Lower lobe of right lung (tissue), 2 donors: ENCODE data around the gene NUAK1. TPM values are rescaled to one million over a fixed set of nuclear protein-coding genes. Genes with fewer than 3 reads are reported as not detected.

ENCODE experiments used
- ATAC-seq, 2 donors: fragments of 200-7000 bp; cut with Tn5 transposase; one replicate each; pipeline ENCODE4 v1.9.1; 2020 to 2022; ENCODE audit warnings: mild to moderate bottlenecking in 2 of 2, moderate library complexity in 2 of 2
- DNase-seq: peaks from one replicate; pipeline ENCODE4 v3.0.0-alpha.2; 2020
- H3K27ac ChIP-seq: fragments of 200-600 bp; one replicate; pipeline ENCODE4 v1.8.0; 2022
- H3K27me3 ChIP-seq: fragments of 200-600 bp; one replicate; pipeline ENCODE4 v1.8.0; 2022; ENCODE audit warnings: low read depth
- H3K36me3 ChIP-seq: fragments of 200-600 bp; one replicate; pipeline ENCODE4 v1.8.0; 2022; ENCODE audit warnings: mild to moderate bottlenecking
- H3K4me1 ChIP-seq: fragments of 200-600 bp; one replicate; pipeline ENCODE4 v1.8.0; 2022
- H3K4me3 ChIP-seq: fragments of 200-600 bp; one replicate; pipeline ENCODE4 v1.8.0; 2022; ENCODE audit warnings: mild to moderate bottlenecking
- H3K9me3 ChIP-seq: fragments of 200-600 bp; one replicate; pipeline ENCODE4 v1.8.0; 2022
- intact Hi-C: fragments of 100-400 bp; cut with DNase I; formaldehyde crosslinking; loops from one replicate; pipeline ENCODE4 v1.11.0; 2022
- total RNA-seq: library from RNA; stranded (reverse); fragmentation: NEBNext Ultra II Directional; extraction: Animal tissue kit (Norgen Biotek cat#: 25700); gene quantifications from one replicate; pipeline ENCODE4 v1.2.1, GENCODE V29; 2021
- TF ChIP-seq, protein P1 (sequence below): fragments of 200-600 bp; IDR thresholded peaks from one replicate; pipeline ENCODE4 v1.8.0; 2022; ENCODE audit warnings: antibody characterized with exemption, mild to moderate bottlenecking
- donor health status: DM: no; HTN: yes; CAD: no; lungs with severe emphysema.

The NUAK1 gene
- total RNA-seq, 1 donor from 2014 or later, result 17.5 TPM

DNA sequence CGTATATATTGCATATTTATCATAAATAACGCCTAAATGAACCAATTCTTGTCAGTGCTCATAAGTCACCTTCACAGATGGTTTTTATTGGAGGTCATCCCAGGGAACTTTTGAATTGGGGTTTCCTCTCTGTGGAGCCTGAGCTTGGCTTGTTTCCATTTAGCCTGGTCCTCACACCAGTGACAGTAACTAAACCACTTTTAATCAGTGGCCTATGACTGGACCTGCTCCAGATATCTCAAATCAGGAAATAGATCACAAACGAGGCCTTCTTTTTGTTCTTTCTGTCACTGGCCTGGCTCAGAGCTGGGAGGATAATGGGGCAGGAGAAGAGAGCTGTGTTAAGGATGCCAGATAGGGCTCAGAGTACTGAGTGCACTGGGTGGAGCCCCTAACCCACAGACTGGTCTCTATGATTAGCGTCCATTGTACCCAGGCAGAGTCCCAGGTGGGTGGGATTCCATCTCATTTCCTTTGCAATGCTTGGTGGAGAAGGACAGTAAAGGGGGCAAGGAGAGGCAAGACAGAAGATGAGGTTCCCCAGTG, 92.4 kb downstream of the NUAK1 start:
- intact Hi-C loops, result no loop called here
- TF ChIP-seq, protein P1, sequence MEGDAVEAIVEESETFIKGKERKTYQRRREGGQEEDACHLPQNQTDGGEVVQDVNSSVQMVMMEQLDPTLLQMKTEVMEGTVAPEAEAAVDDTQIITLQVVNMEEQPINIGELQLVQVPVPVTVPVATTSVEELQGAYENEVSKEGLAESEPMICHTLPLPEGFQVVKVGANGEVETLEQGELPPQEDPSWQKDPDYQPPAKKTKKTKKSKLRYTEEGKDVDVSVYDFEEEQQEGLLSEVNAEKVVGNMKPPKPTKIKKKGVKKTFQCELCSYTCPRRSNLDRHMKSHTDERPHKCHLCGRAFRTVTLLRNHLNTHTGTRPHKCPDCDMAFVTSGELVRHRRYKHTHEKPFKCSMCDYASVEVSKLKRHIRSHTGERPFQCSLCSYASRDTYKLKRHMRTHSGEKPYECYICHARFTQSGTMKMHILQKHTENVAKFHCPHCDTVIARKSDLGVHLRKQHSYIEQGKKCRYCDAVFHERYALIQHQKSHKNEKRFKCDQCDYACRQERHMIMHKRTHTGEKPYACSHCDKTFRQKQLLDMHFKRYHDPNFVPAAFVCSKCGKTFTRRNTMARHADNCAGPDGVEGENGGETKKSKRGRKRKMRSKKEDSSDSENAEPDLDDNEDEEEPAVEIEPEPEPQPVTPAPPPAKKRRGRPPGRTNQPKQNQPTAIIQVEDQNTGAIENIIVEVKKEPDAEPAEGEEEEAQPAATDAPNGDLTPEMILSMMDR, result no peak
- ATAC-seq (no peak), DNase-seq (no peak)
- Histone ChIP-seq H3K36me3 (no peaks in the 10 kb centered on the region), H3K27ac (no peak overlapping the region), H3K4me1 (no peaks in the 10 kb centered on the region), H3K4me3 (no peak overlapping the region), H3K27me3 (no peaks in the 10 kb centered on the region), H3K9me3 (no peaks in the 10 kb centered on the region)

DNA sequence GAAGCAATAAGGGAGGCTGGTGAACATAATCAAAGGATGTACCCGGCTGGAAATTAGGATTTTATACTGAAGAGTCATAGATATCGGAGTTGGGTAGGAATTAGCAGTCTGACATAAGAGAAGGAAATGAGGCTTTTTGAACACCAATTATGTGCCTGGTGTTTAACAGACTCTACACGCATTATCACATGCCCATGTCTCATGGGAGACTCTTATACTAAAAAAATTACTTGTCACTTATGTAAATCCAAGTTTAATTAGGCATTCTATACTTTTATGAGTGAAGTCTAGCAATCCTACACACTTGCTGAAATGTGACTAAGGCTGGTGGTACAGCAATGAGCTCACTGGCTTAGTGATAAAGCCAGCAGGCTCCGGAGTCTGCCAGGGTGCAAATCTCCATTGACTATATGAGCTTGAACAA, 93.5 kb downstream of the NUAK1 start:
- ATAC-seq (no peak), DNase-seq (no peak)
- Histone ChIP-seq H3K27ac (no peak overlapping the region), H3K27me3 (no peaks in the 10 kb centered on the region), H3K9me3 (no peaks in the 10 kb centered on the region), H3K4me1 (no peaks in the 10 kb centered on the region), H3K4me3 (no peak overlapping the region), H3K36me3 (no peaks in the 10 kb centered on the region)
- TF ChIP-seq, protein P1, result no peak
- intact Hi-C loops, result no loop called here

DNA sequence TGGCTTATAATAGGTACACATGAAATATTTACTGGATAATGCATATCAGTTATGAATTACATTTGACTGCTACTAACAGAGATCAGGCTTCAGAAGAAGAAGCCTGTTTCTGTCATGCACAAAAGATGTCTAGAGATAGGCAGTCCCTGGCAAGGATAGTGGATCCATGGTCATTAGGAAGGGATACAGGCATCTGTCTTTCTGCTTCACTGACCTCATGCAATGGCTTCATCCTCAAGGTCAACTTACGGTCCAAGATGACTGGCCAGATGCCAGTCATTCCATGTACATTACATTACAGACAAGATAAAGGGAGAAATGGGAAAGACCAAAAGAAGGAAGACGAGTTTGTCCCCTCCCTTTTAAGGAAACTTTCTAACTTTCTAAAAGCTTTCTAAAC, 94.0 kb downstream of the NUAK1 start:
- TF ChIP-seq, protein P1, result no peak
- H3K4me3 ChIP-seq, result no peak overlapping the region
- H3K36me3 ChIP-seq, result no peaks in the 10 kb centered on the region
- ATAC-seq, result no peak
- H3K9me3 ChIP-seq, result no peaks in the 10 kb centered on the region
- intact Hi-C loops, result no loop called here
- H3K27ac ChIP-seq, result no peak overlapping the region
- no peaks in the 10 kb centered on the region for H3K27me3 ChIP-seq
- DNase-seq, result no peak
- H3K4me1 ChIP-seq, result no peaks in the 10 kb centered on the region

DNA sequence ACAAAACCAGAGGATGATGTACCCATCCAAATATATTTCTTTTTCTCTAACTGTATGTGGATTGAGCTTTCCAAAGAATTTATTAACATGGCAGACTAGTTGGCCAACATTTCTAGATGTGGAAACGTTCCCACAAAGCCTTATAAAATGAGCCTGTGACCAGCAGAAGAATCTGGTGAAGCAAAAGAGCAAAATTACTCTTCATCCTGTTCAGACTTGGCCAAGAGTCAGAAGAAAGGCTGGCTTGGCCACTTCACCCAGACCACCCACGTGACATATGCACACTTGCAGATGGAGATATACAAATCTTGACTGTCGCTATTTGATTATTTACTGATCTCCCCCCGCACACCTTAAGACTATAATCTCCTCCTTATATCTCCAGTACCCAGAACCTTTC, 96.7 kb downstream of the NUAK1 start:
- no peaks in the 10 kb centered on the region for H3K9me3 ChIP-seq
- no peaks in the 10 kb centered on the region for H3K36me3 ChIP-seq
- TF ChIP-seq, protein P1, result no peak
- no peaks in the 10 kb centered on the region for H3K27me3 ChIP-seq
- no peak for DNase-seq
- no peaks in the 10 kb centered on the region for H3K4me1 ChIP-seq
- ATAC-seq, result no peak
- intact Hi-C loops, result no loop called here
- no peak overlapping the region for H3K27ac ChIP-seq
- H3K4me3 ChIP-seq, result no peak overlapping the region

DNA sequence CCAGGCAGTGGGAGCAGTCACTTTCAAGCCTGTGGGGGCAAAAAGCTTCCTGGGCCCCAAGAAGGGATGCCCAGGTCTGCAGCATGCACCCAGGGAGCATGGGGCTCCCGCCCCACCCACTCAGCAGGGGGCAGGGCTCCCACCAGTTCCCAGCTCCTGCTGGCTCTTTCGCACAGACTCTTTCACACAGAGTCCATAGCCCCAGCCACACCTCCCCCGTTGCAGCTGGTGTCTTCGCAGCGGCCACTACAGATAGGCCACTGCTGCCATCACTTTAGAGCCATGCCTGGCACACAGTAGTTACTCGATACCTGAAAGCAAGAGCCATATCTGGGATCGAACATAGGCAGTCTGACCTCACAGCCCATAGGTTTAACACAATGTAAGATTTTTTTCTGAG, 98.2 kb downstream of the NUAK1 start:
- TF ChIP-seq, protein P1, result no peak
- ATAC-seq (peak in 1 of 2 donors; percentile 23), DNase-seq (no peak)
- Histone ChIP-seq H3K27me3 (no peaks in the 10 kb centered on the region), H3K9me3 (no peaks in the 10 kb centered on the region), H3K4me3 (no peak overlapping the region), H3K4me1 (no peaks in the 10 kb centered on the region), H3K27ac (no peak overlapping the region), H3K36me3 (no peaks in the 10 kb centered on the region)
- intact Hi-C loops, result no loop called here
